ENCODE measurements around the gene MBD3L4. TPM values are rescaled to one million over a fixed set of nuclear protein-coding genes. Genes with fewer than 3 reads are reported as not detected.

Gene MBD3L4
- total and polyA plus RNA-seq, 2 of the 13 experiments (the other 11 are each of a cell fraction or from before 2014, with no cell fraction given): not detected

GRCh38 chr19:7069042-7069903, 29.3 kb upstream of the MBD3L4 start, which contains the start of gene ZNF557 (continued):
- no peak for TF ChIP-seq ZNF138 (CRISPR knock-in tag; IDR thresholded peaks at IDR 0.05; ENCODE audit: low read depth)
- TF ChIP-seq MEF2D (CRISPR knock-in tag; IDR thresholded peaks at IDR 0.05): peak; percentile 60
- peak; percentile 71; the same call in 1 of the 2 replicates for TF ChIP-seq ELF4 (CRISPR knock-in tag; IDR thresholded peaks at IDR 0.05; ENCODE audit: borderline replicate concordance)
- TF ChIP-seq GATAD1 (CRISPR knock-in tag; IDR thresholded peaks at IDR 0.05): peak; percentile 91
- TF ChIP-seq PHF21A (CRISPR knock-in tag; IDR thresholded peaks at IDR 0.05): peak; percentile 43; the same call in 1 of the 2 replicates
- TF ChIP-seq E2F1 (CRISPR knock-in tag; IDR thresholded peaks at IDR 0.05): peak; percentile 43
- no peak for TF ChIP-seq CBX2 (IDR thresholded peaks at IDR 0.05; ENCODE audit: low read depth, low read length)
- TF ChIP-seq CBX2 (CRISPR knock-in tag; IDR thresholded peaks at IDR 0.05; ENCODE audit: low read depth): no peak
- peak; percentile 23; the same call in 1 of the 2 replicates for TF ChIP-seq PAXIP1 (CRISPR knock-in tag; conservative IDR thresholded peaks at IDR 0.05)
- peak; percentile 38; the same call in 1 of the 2 replicates for TF ChIP-seq ZNF143 (CRISPR knock-in tag; IDR thresholded peaks at IDR 0.05)
- 0 out of 2 replicates have a peak, but pooled peaks have one; percentile 24 for TF ChIP-seq ZNF142 (CRISPR knock-in tag; IDR thresholded peaks at IDR 0.05)
- TF ChIP-seq PPARG (CRISPR knock-in tag; conservative IDR thresholded peaks at IDR 0.05): no peak
- TF ChIP-seq SRSF1 (optimal IDR thresholded peaks at IDR 0.05; ENCODE audit: low read depth, low read length): peak; percentile 56
- no peak for TF ChIP-seq ZNF34 (CRISPR knock-in tag; IDR thresholded peaks at IDR 0.05; ENCODE audit: borderline replicate concordance)
- peak; percentile 64; the same call in 1 of the 2 replicates for TF ChIP-seq KMT2A (CRISPR knock-in tag; IDR thresholded peaks at IDR 0.05)
- TF ChIP-seq ZNF83 (CRISPR knock-in tag; IDR thresholded peaks at IDR 0.05; ENCODE audit: borderline replicate concordance): no peak
- no peak; the same call in 1 of the 2 replicates for TF ChIP-seq ZNF790 (CRISPR knock-in tag; IDR thresholded peaks at IDR 0.05; ENCODE audit: borderline replicate concordance)
- no peak for TF ChIP-seq NFYC (CRISPR knock-in tag; IDR thresholded peaks at IDR 0.05)
- 0 out of 2 replicates have a peak, but pooled peaks have one; percentile 66 for TF ChIP-seq KLF12 (CRISPR knock-in tag; IDR thresholded peaks at IDR 0.05; ENCODE audit: borderline replicate concordance)
